IPS-20b (cell line): ENCODE data around the gene SRPRB.

Source experiments
- H3K27ac ChIP-seq: one replicate; pipeline ENCODE4 v1.5.1; 2013; ENCODE audit warnings: low read length
- H3K27me3 ChIP-seq: 2 replicates; pipeline ENCODE4 v1.6.1; 2013; ENCODE audit warnings: mild to moderate bottlenecking, low read length, inconsistent platforms; ENCODE audit not compliant: insufficient read depth
- H3K36me3 ChIP-seq: 2 replicates; pipeline ENCODE4 v1.6.1; 2013; ENCODE audit warnings: low read depth, mild to moderate bottlenecking, inconsistent platforms, low read length, moderate library complexity; ENCODE audit not compliant: insufficient read depth
- H3K4me1 ChIP-seq: 2 replicates; pipeline ENCODE4 v1.6.1; 2013; ENCODE audit warnings: mild to moderate bottlenecking, control low read depth, inconsistent platforms, low read length, moderate library complexity; ENCODE audit not compliant: insufficient read depth
- H3K4me3 ChIP-seq: 2 replicates; pipeline ENCODE4 v1.5.1; 2013; ENCODE audit warnings: mild to moderate bottlenecking, low read length, inconsistent platforms
- H3K9ac ChIP-seq: 2 replicates; pipeline ENCODE4 v1.6.1; 2013; ENCODE audit warnings: low read depth, mild to moderate bottlenecking, inconsistent platforms, low read length, moderate library complexity
- H3K9me3 ChIP-seq: 2 replicates; pipeline ENCODE4 v1.6.1; 2013; ENCODE audit warnings: mild to moderate bottlenecking, low read depth, low read length, inconsistent platforms; ENCODE audit not compliant: insufficient read depth

Gene SRPRB

DNA sequence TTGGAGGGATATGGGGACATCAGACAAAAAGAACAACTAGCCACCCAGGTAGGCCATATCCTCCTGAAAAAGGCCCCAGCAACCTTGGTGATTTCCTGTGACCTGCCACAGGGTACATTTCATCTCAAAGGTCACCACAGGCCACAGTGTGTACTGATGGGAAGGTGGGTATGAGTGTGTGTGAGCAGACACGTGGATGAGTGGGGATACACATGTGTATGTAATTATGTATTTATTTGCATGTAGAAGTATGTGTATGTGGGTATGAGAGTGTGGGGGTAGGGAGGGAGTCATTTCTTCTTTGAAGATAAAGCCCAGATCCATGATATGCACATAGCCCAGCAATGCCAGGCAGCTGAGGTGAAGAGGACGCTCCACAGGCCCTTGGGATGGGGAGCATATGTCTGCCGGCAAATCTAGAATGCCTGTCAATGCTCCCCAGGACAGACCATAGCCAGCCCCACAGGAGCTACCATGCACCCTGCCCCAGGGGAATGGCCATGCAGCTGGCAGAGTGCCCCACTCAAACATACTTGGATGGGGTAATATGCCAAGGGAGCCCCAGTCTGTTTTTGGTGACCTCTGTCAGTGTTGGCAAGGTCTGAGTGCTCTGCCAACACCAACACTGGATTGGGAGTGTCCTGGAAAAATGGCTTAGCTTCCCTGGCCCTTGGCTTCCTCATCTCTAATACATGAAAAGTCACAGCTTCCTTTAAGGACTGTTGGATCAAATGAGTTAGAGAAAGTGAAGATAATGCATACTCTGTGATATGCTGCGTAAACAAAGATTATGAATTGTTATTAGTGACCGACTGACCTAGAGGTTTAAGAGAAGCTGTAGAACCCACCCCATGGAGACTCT, 47.7 kb downstream of the SRPRB start:
- Histone ChIP-seq H3K4me3 (no peak overlapping the region), H3K4me1 (peaks cover 6% of the 10 kb centered on the region), H3K9ac (no peak overlapping the region), H3K9me3 (no peaks in the 10 kb centered on the region), H3K36me3 (no peaks in the 10 kb centered on the region), H3K27ac (no peak overlapping the region), H3K27me3 (no peaks in the 10 kb centered on the region)

DNA sequence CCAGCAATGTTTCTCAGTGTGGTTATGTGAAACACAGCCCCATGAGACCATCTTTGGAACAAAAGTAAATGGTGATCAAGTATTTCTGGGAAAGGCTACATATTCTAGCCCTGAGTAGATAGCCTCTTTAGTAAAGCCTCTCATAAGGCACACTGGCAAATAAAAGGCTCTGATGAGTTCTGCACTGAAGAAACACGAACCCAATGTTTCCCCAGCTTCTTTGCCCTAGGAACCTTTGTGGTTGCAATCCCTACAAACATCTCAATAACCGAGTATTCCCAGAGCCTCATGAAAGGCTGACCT, 48.3 kb downstream of the SRPRB start:
- Histone ChIP-seq H3K27me3 (no peaks in the 10 kb centered on the region), H3K9me3 (no peaks in the 10 kb centered on the region), H3K4me1 (peaks cover 6% of the 10 kb centered on the region), H3K36me3 (no peaks in the 10 kb centered on the region), H3K4me3 (no peak overlapping the region), H3K9ac (no peak overlapping the region), H3K27ac (no peak overlapping the region)

DNA sequence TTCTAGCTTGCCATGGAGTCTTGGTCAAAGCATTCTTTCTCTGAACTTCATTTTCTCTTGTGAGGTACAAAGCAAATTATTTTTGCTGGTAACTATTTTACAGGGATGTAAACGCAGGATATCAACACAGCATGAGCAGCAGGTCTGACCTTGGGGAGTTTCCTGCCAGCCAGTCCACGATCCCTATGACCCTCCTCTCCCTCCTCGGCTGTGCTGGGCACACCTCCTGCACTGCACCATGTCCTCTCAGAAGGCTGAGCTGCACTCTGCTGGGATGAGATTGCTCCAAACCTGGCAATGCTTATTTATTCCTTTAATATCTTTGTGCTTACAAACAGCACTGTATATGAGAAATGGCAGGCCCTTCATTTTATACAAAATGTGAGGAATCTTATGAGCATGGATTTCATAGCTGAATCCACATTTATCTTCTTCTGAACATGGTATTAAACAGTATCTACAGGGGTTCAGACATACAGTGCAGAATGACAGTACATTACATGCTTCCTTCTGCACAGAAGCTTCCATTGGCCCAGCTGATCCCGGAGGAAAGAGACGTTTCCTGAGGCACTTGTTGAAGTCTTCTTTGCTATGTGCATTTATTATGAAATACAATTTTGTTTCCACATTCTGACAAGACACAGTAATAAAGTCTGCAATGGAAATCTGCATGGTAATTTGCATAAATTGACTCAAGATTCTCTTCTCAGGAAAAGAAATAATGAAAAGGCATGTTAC, 48.8 kb downstream of the SRPRB start:
- Histone ChIP-seq H3K4me1 (peaks cover 6% of the 10 kb centered on the region), H3K27me3 (no peaks in the 10 kb centered on the region), H3K36me3 (no peaks in the 10 kb centered on the region), H3K27ac (no peak overlapping the region), H3K4me3 (no peak overlapping the region), H3K9ac (no peak overlapping the region), H3K9me3 (no peaks in the 10 kb centered on the region)

- Histone ChIP-seq H3K4me1 (peaks cover 6% of the 10 kb centered on the region), H3K36me3 (no peaks in the 10 kb centered on the region), H3K27ac (no peak overlapping the region), H3K27me3 (no peaks in the 10 kb centered on the region), H3K9ac (no peak overlapping the region), H3K9me3 (no peaks in the 10 kb centered on the region), H3K4me3 (no peak overlapping the region)
These were observed 49.4 kb downstream of the SRPRB start for GRCh38 chr3:133855002-133855370.

DNA sequence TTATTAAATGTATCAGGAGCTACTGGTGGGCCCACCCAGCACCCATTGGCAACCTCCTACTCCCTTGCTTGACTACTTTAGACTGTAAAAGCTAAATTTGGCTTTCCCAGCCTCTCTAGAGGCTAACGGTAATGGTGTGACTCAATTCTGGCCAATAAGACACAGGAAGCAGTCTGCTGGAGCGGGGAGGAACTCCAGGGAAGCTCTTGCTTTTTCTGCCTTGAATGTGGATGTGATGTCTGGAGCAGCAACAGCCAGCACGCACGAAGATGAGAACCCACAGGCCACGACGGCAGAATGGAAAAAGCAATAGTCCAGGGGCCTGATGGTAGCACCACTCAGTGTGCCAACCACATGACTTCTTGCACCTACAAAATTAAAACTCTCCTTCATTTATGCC, 50.2 kb downstream of the SRPRB start:
- H3K36me3 ChIP-seq, result no peaks in the 10 kb centered on the region
- H3K9ac ChIP-seq, result no peak overlapping the region
- H3K27ac ChIP-seq, result no peak overlapping the region
- H3K4me1 ChIP-seq, result peaks cover 6% of the 10 kb centered on the region
- no peaks in the 10 kb centered on the region for H3K9me3 ChIP-seq
- no peaks in the 10 kb centered on the region for H3K27me3 ChIP-seq
- no peak overlapping the region for H3K4me3 ChIP-seq

DNA sequence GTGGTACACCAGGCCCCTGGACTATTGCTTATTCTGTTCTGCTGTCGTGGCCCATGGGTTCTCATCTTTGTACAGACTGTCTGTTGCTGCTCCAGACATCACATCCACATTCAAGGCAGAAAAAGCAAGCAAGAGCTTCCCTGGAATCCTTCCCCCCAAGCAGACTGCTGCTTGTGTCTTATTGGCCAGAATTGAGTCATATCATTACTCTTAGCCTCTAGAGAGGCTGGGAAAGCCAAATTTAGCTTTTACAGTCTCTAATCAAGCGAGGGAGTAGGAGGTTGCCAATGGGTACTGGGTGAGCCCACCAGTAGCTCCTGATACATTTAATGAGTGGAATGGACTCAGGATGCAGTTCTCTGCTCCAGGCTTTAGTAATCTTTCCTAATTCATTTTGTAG, 50.7 kb downstream of the SRPRB start:
- H3K4me1 ChIP-seq, result peaks cover 6% of the 10 kb centered on the region
- H3K27ac ChIP-seq, result no peak overlapping the region
- H3K27me3 ChIP-seq, result no peaks in the 10 kb centered on the region
- no peak overlapping the region for H3K9ac ChIP-seq
- no peaks in the 10 kb centered on the region for H3K9me3 ChIP-seq
- no peak overlapping the region for H3K4me3 ChIP-seq
- no peaks in the 10 kb centered on the region for H3K36me3 ChIP-seq

- Histone ChIP-seq H3K27me3 (no peaks in the 10 kb centered on the region), H3K27ac (no peak overlapping the region), H3K4me1 (peaks cover 6% of the 10 kb centered on the region), H3K9ac (no peak overlapping the region), H3K4me3 (no peak overlapping the region), H3K9me3 (no peaks in the 10 kb centered on the region), H3K36me3 (no peaks in the 10 kb centered on the region)
These were observed 52.2 kb downstream of the SRPRB start for GRCh38 chr3:133857767-133858166.

- Histone ChIP-seq H3K27me3 (no peaks in the 10 kb centered on the region), H3K27ac (no peak overlapping the region), H3K36me3 (no peaks in the 10 kb centered on the region)
These were observed 54.0 kb downstream of the SRPRB start for GRCh38 chr3:133859381-133860234.

DNA sequence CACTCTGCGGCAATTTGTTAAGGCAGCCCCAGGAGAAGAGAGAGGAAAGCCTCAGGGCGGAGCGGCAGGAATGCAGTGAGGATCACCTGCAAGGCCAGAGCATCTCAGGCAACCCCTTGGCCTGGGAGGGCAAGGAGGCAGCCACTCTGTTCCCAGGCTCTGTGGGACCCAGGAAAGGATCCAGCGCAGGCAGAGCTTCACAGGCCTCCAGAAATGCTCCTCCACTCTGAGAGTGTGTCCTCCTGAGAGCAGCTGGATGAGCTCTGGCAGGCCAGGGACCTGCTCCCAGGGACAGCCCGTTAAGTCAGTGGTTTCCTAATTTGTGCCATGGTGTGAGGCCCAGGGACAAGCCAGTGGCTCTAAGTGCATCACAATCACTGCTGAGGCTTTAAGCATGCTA, 54.9 kb downstream of the SRPRB start:
- H3K9ac ChIP-seq, result no peak overlapping the region
- no peaks in the 10 kb centered on the region; the same call in 1 of the 2 replicates for H3K4me1 ChIP-seq
- no peaks in the 10 kb centered on the region for H3K27me3 ChIP-seq
- H3K27ac ChIP-seq, result no peak overlapping the region
- H3K4me3 ChIP-seq, result no peak overlapping the region
- no peaks in the 10 kb centered on the region for H3K36me3 ChIP-seq
- H3K9me3 ChIP-seq, result no peaks in the 10 kb centered on the region

More at GRCh38 chr3:133859381-133860234, 54.0 kb downstream of the SRPRB start:
- Histone ChIP-seq H3K4me3 (no peak overlapping the region), H3K9me3 (no peaks in the 10 kb centered on the region), H3K9ac (no peak overlapping the region), H3K4me1 (peaks cover 6% of the 10 kb centered on the region)

GRCh38 chr3:133862161-133862560, 56.5 kb downstream of the SRPRB start:
- H3K4me1 ChIP-seq, result no peaks in the 10 kb centered on the region; the same call in 1 of the 2 replicates
- no peaks in the 10 kb centered on the region for H3K9me3 ChIP-seq
- H3K9ac ChIP-seq, result no peak overlapping the region
- H3K36me3 ChIP-seq, result no peaks in the 10 kb centered on the region
- no peak overlapping the region for H3K4me3 ChIP-seq
- no peak overlapping the region for H3K27ac ChIP-seq
- H3K27me3 ChIP-seq, result no peaks in the 10 kb centered on the region

- Histone ChIP-seq H3K4me1 (no peaks in the 10 kb centered on the region; the same call in 1 of the 2 replicates), H3K27me3 (no peaks in the 10 kb centered on the region), H3K9ac (no peak overlapping the region), H3K36me3 (no peaks in the 10 kb centered on the region), H3K4me3 (no peak overlapping the region), H3K9me3 (no peaks in the 10 kb centered on the region), H3K27ac (no peak overlapping the region)
These were observed 58.3 kb downstream of the SRPRB start for GRCh38 chr3:133863911-133864310.
